Ectodermal cell (in vitro differentiated cells): Measurements from ENCODE around the gene USP24.

Experiments used
- H3K27ac ChIP-seq: 2 replicates; pipeline ENCODE4 v1.7.0; 2013; ENCODE audit warnings: mild to moderate bottlenecking, low read depth, low read length; ENCODE audit not compliant: insufficient read depth, poor library complexity, severe bottlenecking
- H3K27me3 ChIP-seq: 2 replicates; pipeline ENCODE4 v1.7.0; 2013; ENCODE audit warnings: mild to moderate bottlenecking, low read length; ENCODE audit not compliant: insufficient read depth, control insufficient read depth, poor library complexity, severe bottlenecking
- H3K36me3 ChIP-seq: one replicate; pipeline ENCODE4 v1.7.0; 2013; ENCODE audit warnings: low read length; ENCODE audit not compliant: control insufficient read depth, insufficient read depth
- H3K4me1 ChIP-seq: one replicate; pipeline ENCODE4 v1.7.0; 2013; ENCODE audit warnings: low read length; ENCODE audit not compliant: control insufficient read depth, insufficient read depth
- H3K4me3 ChIP-seq: 2 replicates; pipeline ENCODE4 v1.7.0; 2013; ENCODE audit warnings: low read depth, low read length, control low read depth; ENCODE audit not compliant: insufficient read depth
- H3K9me3 ChIP-seq: 2 replicates; pipeline ENCODE4 v1.7.0; 2013; ENCODE audit warnings: mild to moderate bottlenecking, low read length, moderate library complexity; ENCODE audit not compliant: control insufficient read depth
- WGBS, 2 experiments: methylation state at CpG; one replicate each; pipeline ENCODE4 v1.1.7; 2013; ENCODE audit warnings: missing lambda C conversion rate in 2 of 2; 5-methylcytosine and 5-hydroxymethylcytosine counted together

USP24 gene

GRCh38 chr1:55059302-55060132 lies 155.6 kb downstream of the USP24 start:
- no peaks in the 10 kb centered on the region for H3K9me3 ChIP-seq
- no peaks in the 10 kb centered on the region for H3K36me3 ChIP-seq
- no peaks in the 10 kb centered on the region for H3K4me1 ChIP-seq
- WGBS, 2 experiments: 91% methylated on average over 14 of the region's 14 CpGs
- H3K27ac ChIP-seq: no peak overlapping the region
- H3K4me3 ChIP-seq: no peak overlapping the region
- H3K27me3 ChIP-seq: no peaks in the 10 kb centered on the region

GRCh38 chr1:55057956-55058298 lies 157.2 kb downstream of the USP24 start:
- Histone ChIP-seq H3K4me1 (no peaks in the 10 kb centered on the region), H3K36me3 (no peaks in the 10 kb centered on the region), H3K27me3 (no peaks in the 10 kb centered on the region), H3K9me3 (no peaks in the 10 kb centered on the region), H3K4me3 (no peak overlapping the region), H3K27ac (no peak overlapping the region)
- 92 to 94% methylated on average over 6 of the region's 6 CpGs for WGBS, 2 experiments

DNA sequence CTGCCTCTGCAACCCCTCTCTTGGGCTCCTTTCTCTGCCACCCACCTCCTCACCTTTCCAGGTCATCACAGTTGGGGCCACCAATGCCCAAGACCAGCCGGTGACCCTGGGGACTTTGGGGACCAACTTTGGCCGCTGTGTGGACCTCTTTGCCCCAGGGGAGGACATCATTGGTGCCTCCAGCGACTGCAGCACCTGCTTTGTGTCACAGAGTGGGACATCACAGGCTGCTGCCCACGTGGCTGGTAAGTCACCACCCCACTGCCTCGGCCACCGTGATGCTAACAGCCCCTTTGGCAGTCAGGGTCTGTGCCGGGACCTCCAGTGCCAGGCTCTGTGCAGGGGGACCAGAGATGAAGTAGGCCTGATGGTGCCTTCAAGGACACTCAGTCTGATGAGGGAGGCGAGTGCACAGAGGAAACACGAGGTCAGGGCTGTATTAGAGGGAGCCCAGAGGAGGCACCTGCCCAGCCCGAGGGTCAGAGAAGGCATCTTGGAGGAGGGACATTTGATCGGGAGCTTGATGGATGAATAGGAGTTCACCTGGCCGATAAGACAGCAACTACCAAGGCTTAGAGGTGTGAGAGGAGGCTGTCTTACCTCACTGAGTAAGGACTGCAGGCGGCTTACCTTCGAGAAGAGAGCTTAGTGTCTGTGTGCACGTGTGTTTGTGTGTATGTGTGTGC lies 157.8 kb downstream of the USP24 start:
- Histone ChIP-seq H3K36me3 (no peaks in the 10 kb centered on the region), H3K27me3 (no peaks in the 10 kb centered on the region), H3K4me1 (no peaks in the 10 kb centered on the region), H3K9me3 (no peaks in the 10 kb centered on the region), H3K27ac (no peak overlapping the region), H3K4me3 (no peak overlapping the region)
- 92 to 93% methylated on average over 15 of the region's 15 CpGs for WGBS, 2 experiments

GRCh38 chr1:55056632-55056992 lies 158.6 kb downstream of the USP24 start:
- Histone ChIP-seq H3K9me3 (no peaks in the 10 kb centered on the region), H3K27ac (no peak overlapping the region), H3K36me3 (no peaks in the 10 kb centered on the region), H3K27me3 (no peaks in the 10 kb centered on the region), H3K4me1 (no peaks in the 10 kb centered on the region), H3K4me3 (no peak overlapping the region)
- WGBS, 2 experiments: 96 to 97% methylated on average over 20 of the region's 20 CpGs

DNA sequence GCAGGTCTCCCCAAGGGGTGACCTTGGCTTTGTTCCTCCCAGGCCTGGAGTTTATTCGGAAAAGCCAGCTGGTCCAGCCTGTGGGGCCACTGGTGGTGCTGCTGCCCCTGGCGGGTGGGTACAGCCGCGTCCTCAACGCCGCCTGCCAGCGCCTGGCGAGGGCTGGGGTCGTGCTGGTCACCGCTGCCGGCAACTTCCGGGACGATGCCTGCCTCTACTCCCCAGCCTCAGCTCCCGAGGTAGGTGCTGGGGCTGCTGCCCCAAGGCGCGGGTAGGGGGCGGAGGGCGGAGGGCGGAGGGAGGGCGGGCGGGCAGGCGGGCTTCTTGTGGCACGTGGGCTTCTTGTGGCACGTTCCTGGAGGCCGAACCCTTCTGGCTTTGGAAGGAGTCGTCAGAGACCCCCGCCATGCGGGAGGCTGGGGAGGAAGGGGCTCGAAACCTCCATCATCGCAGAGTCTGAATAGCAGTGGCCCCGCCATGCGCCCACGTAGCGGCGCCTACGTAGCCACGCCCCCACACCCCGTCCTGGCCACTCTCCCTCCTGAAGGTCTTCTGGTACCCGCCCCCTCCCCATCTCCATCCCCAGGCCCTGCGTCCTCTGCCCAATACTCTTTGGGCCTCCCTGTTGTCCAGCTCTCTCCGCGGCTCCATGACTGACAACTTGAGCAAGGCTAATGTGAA lies 159.1 kb downstream of the USP24 start:
- H3K36me3 ChIP-seq: no peaks in the 10 kb centered on the region
- WGBS, 2 experiments: 94 to 95% methylated on average over 42 of the region's 42 CpGs
- H3K27ac ChIP-seq: no peak overlapping the region
- no peaks in the 10 kb centered on the region for H3K27me3 ChIP-seq
- H3K9me3 ChIP-seq: no peaks in the 10 kb centered on the region
- H3K4me1 ChIP-seq: no peaks in the 10 kb centered on the region
- H3K4me3 ChIP-seq: no peak overlapping the region

- 88 to 92% methylated on average over 12 of the region's 12 CpGs for WGBS, 2 experiments
- Histone ChIP-seq H3K27ac (no peak overlapping the region), H3K9me3 (no peaks in the 10 kb centered on the region), H3K4me3 (no peak overlapping the region), H3K27me3 (no peaks in the 10 kb centered on the region), H3K36me3 (no peaks in the 10 kb centered on the region), H3K4me1 (no peaks in the 10 kb centered on the region)
Measured at GRCh38 chr1:55055084-55055882, 159.9 kb downstream of the USP24 start.

- Histone ChIP-seq H3K36me3 (no peaks in the 10 kb centered on the region), H3K27me3 (no peaks in the 10 kb centered on the region), H3K27ac (no peak overlapping the region), H3K4me1 (peaks cover 4% of the 10 kb centered on the region), H3K4me3 (no peak overlapping the region), H3K9me3 (no peaks in the 10 kb centered on the region)
- 94% methylated on average over 5 of the region's 5 CpGs for WGBS, 2 experiments
Measured at GRCh38 chr1:55054396-55054795, 160.8 kb downstream of the USP24 start.

DNA sequence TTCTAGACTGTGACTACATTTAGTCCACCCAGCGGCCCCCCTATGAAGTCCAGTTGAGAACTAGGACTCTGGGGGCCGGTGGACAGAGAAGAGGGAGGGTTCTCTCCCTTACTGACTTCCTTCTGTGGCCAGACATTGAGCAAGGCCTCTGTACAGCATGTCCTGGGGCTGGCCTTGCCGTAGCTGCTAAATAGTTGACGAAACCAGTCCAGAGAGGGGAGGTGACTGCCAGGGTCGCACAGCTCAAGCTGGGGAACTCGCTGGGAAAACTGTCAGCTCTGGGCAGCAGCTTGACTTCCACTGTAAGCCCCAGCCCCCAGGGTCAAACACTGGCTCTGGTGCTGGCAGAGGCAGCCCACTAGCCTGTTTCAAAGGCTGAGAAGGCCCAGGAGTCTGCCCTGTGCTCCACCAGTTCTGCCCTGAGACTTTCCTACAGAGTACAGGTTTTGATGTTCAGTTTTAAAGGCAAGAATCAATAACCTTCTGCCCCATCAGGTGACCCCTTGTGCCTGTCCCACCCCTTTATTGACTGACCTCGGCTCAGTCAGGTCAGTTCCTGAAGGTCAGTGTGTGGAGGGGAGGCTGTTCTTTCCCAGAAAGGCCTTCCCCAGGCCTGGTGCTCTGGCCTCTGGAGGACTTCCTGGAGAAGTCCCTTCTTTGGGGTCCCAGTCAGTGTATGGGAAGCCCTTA lies 161.8 kb downstream of the USP24 start:
- no peaks in the 10 kb centered on the region for H3K27me3 ChIP-seq
- WGBS, 2 experiments: 78 to 83% methylated on average over 7 of the region's 7 CpGs
- peaks cover 7% of the 10 kb centered on the region for H3K4me1 ChIP-seq
- H3K27ac ChIP-seq: no peak overlapping the region
- no peaks in the 10 kb centered on the region for H3K9me3 ChIP-seq
- no peaks in the 10 kb centered on the region for H3K36me3 ChIP-seq
- H3K4me3 ChIP-seq: no peak overlapping the region

GRCh38 chr1:55052221-55053142 lies 162.7 kb downstream of the USP24 start:
- peaks cover 7% of the 10 kb centered on the region for H3K4me1 ChIP-seq
- 89 to 90% methylated on average over 29 of the region's 29 CpGs for WGBS, 2 experiments

More at GRCh38 chr1:55052221-55053142, 162.7 kb downstream of the USP24 start:
- H3K4me3 ChIP-seq: no peak overlapping the region
- no peaks in the 10 kb centered on the region for H3K36me3 ChIP-seq
- H3K9me3 ChIP-seq: no peaks in the 10 kb centered on the region
- H3K27ac ChIP-seq: no peak overlapping the region
- H3K27me3 ChIP-seq: no peaks in the 10 kb centered on the region
